Measurements from ENCODE around the gene VTN.

DNA sequence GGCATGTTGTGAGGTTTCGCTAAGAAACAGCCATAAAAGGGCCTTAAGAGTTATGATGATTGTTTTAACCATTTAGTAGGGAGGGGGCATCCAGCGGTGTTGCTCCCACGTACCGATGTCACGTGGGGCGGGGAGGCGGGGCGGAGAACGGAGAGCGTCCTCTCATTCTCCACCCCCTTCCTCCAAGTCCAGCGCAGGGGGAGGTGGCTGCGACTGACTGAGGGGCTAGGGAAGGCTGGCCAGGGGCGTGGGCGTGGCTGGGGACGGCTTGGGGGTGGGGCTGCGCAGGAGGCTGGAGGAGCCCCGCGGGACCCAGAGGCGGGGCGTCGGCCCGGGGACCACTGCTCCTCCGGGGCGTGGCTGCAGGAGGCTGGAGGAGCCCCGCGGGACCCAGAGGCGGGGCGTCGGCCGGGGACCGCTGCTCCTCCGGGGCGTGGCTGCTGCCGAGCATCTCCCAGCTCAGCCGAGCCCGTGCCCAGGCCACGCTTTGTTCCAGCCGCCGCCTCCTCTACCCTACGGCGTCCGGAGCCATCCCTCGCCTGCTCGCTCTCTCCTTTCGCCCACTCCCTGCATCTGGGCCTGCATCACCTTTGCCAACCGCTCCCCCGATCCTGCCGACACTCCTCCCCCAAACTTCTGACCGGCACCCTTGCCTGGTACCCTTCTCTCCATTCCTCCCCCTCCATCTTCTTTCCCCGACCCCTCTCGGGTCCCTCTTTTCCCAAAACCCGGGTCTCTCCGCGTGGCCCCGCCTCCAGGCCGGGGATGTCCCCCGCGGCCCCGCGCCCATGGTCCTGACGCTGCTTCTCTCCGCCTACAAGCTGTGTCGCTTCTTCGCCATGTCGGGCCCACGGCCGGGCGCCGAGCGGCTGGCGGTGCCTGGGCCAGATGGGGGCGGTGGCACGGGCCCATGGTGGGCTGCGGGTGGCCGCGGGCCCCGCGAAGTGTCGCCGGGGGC lies 1.4 kb upstream of the VTN start, which contains the start of gene SARM1:
- TF ChIP-seq, protein P1, sequence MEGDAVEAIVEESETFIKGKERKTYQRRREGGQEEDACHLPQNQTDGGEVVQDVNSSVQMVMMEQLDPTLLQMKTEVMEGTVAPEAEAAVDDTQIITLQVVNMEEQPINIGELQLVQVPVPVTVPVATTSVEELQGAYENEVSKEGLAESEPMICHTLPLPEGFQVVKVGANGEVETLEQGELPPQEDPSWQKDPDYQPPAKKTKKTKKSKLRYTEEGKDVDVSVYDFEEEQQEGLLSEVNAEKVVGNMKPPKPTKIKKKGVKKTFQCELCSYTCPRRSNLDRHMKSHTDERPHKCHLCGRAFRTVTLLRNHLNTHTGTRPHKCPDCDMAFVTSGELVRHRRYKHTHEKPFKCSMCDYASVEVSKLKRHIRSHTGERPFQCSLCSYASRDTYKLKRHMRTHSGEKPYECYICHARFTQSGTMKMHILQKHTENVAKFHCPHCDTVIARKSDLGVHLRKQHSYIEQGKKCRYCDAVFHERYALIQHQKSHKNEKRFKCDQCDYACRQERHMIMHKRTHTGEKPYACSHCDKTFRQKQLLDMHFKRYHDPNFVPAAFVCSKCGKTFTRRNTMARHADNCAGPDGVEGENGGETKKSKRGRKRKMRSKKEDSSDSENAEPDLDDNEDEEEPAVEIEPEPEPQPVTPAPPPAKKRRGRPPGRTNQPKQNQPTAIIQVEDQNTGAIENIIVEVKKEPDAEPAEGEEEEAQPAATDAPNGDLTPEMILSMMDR (IDR thresholded peaks at IDR 0.05): no peak
- TF ChIP-seq POLR2A (IDR thresholded peaks at IDR 0.05): no peak

Data from thyroid gland (tissue), 4 donors.